Parathyroid adenoma (tissue), 2 donors: Measurements from ENCODE around the gene ACSM6.

ENCODE experiments used
- H2AFZ ChIP-seq: fragments of 300-600 bp; sonication (generic); one replicate; pipeline ENCODE4 v1.7.0; 2017; ENCODE audit warnings: antibody characterized with exemption, mild to moderate bottlenecking
- H3K27ac ChIP-seq: fragments of 300-600 bp; sonication (generic); one replicate; pipeline ENCODE4 v1.7.0; 2017
- H3K27me3 ChIP-seq: fragments of 300-600 bp; sonication (generic); one replicate; pipeline ENCODE4 v1.7.0; 2017; ENCODE audit warnings: low read length; ENCODE audit not compliant: control insufficient read depth, insufficient read depth
- H3K36me3 ChIP-seq: fragments of 300-600 bp; sonication (generic); one replicate; pipeline ENCODE4 v1.7.0; 2017; ENCODE audit warnings: low read length; ENCODE audit not compliant: control insufficient read depth, insufficient read depth
- H3K4me1 ChIP-seq: fragments of 300-600 bp; sonication (generic); one replicate; pipeline ENCODE4 v1.7.0; 2017; ENCODE audit warnings: control low read depth
- H3K4me2 ChIP-seq: fragments of 300-600 bp; sonication (generic); one replicate; pipeline ENCODE4 v1.7.0; 2017; ENCODE audit warnings: low read length
- H3K4me3 ChIP-seq: fragments of 300-600 bp; sonication (generic); one replicate; pipeline ENCODE4 v1.7.0; 2017; ENCODE audit warnings: low read depth, low read length
- H3K79me2 ChIP-seq: fragments of 300-600 bp; sonication (generic); one replicate; pipeline ENCODE4 v1.7.0; 2017; ENCODE audit warnings: control low read depth
- H3K9ac ChIP-seq: fragments of 300-600 bp; sonication (generic); one replicate; pipeline ENCODE4 v1.7.0; 2017; ENCODE audit warnings: mild to moderate bottlenecking
- H3K9me3 ChIP-seq: fragments of 300-600 bp; sonication (generic); one replicate; pipeline ENCODE4 v1.7.0; 2017; ENCODE audit warnings: low read length; ENCODE audit not compliant: control insufficient read depth
- TF ChIP-seq, protein P1 (sequence below): fragments of 300-600 bp; sonication (generic); IDR thresholded peaks from one replicate; pipeline ENCODE4 v1.7.0; 2017; ENCODE audit warnings: antibody characterized with exemption, mild to moderate bottlenecking
- donor health status: primary hyperparathyroidism.

Gene ACSM6

DNA sequence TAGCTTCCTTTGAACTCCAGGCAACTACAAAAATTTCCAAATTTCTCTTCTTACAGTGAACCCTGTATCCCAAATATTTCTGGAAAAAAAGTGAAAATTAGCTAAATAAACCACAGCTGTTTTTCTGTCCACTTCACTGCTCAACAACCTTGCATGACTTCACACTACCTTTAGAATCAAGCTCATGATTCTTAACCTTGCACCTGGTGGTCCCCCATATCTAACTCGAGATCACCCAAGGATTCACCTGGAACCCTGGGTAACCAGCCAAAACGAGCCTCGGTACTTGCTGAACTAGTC lies 49.2 kb downstream of the ACSM6 start:
- H3K36me3 ChIP-seq, result no peaks in the 10 kb centered on the region
- H3K4me2 ChIP-seq, result no peak overlapping the region
- H3K4me3 ChIP-seq, result no peak overlapping the region
- TF ChIP-seq, protein P1, sequence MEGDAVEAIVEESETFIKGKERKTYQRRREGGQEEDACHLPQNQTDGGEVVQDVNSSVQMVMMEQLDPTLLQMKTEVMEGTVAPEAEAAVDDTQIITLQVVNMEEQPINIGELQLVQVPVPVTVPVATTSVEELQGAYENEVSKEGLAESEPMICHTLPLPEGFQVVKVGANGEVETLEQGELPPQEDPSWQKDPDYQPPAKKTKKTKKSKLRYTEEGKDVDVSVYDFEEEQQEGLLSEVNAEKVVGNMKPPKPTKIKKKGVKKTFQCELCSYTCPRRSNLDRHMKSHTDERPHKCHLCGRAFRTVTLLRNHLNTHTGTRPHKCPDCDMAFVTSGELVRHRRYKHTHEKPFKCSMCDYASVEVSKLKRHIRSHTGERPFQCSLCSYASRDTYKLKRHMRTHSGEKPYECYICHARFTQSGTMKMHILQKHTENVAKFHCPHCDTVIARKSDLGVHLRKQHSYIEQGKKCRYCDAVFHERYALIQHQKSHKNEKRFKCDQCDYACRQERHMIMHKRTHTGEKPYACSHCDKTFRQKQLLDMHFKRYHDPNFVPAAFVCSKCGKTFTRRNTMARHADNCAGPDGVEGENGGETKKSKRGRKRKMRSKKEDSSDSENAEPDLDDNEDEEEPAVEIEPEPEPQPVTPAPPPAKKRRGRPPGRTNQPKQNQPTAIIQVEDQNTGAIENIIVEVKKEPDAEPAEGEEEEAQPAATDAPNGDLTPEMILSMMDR, result no peak
- H3K27ac ChIP-seq, result no peak overlapping the region
- H3K4me1 ChIP-seq, result peaks cover 15% of the 10 kb centered on the region
- H3K79me2 ChIP-seq, result peaks cover 4% of the 10 kb centered on the region
- no peak overlapping the region for H3K9ac ChIP-seq
- no peak overlapping the region for H2AFZ ChIP-seq
- H3K9me3 ChIP-seq, result no peaks in the 10 kb centered on the region
- no peaks in the 10 kb centered on the region for H3K27me3 ChIP-seq

DNA sequence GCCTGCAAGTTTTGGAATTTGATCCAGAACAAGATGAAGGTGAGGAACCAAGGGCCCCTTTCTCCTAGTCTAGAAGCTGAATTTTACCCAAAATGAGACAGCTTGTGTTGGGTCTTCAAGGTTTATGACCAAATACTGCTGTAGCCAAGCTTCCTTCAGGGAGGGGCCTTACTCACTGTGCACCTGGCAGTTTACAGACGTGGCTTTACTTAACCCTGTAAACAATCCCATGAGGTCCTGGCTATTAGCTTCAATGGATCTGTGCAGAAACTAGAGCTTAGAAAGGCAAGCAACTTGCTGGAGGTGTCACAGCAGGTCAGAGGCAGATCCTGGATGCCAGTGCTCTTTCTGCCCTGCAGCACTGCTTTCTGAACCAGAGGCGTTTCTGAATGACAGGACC lies 50.1 kb downstream of the ACSM6 start:
- H3K4me2 ChIP-seq, result no peak overlapping the region
- H3K9me3 ChIP-seq, result no peaks in the 10 kb centered on the region
- no peaks in the 10 kb centered on the region for H3K27me3 ChIP-seq
- peaks cover 4% of the 10 kb centered on the region for H3K79me2 ChIP-seq
- H3K4me1 ChIP-seq, result peaks cover 21% of the 10 kb centered on the region
- TF ChIP-seq, protein P1, result no peak
- H3K27ac ChIP-seq, result no peak overlapping the region
- no peaks in the 10 kb centered on the region for H3K36me3 ChIP-seq
- H3K9ac ChIP-seq, result no peak overlapping the region
- H3K4me3 ChIP-seq, result no peak overlapping the region
- H2AFZ ChIP-seq, result no peak overlapping the region

DNA sequence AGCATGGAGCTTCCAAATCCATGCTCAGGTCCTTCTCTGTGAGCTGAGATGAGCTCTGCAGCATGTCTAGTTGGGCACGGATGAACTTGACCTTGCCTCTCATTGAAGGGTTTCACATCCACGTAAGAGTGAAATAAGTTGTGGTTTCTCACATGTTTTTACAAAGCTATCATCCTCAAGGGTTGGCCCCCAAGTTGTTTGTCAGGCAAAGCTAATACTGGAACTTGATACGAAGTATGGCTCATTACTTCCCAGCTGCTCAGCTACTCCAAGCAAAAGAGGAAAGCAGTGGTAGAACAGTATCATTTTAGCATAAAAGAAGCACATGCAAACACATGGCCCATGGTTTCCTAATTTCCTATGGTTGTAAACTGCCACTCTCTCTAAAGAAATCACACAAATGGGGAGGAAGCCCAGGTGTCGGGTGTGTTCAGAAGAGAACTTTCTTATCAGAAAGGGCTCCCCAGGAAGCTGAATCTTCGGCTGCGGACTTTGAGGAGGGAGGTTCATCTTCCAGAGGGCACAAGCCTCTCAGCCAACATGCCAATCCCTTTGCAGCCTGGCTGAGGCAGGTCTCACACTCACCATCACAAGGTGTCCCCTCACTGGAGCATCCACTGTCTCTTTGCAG lies 51.5 kb downstream of the ACSM6 start:
- Histone ChIP-seq H3K9ac (no peak overlapping the region), H3K27me3 (no peaks in the 10 kb centered on the region), H3K9me3 (no peaks in the 10 kb centered on the region), H3K27ac (no peak overlapping the region), H3K4me2 (no peak overlapping the region), H3K4me3 (no peak overlapping the region), H2AFZ (no peak overlapping the region), H3K4me1 (peaks cover 30% of the 10 kb centered on the region), H3K79me2 (peaks cover 4% of the 10 kb centered on the region), H3K36me3 (no peaks in the 10 kb centered on the region)
- TF ChIP-seq, protein P1, result no peak

DNA sequence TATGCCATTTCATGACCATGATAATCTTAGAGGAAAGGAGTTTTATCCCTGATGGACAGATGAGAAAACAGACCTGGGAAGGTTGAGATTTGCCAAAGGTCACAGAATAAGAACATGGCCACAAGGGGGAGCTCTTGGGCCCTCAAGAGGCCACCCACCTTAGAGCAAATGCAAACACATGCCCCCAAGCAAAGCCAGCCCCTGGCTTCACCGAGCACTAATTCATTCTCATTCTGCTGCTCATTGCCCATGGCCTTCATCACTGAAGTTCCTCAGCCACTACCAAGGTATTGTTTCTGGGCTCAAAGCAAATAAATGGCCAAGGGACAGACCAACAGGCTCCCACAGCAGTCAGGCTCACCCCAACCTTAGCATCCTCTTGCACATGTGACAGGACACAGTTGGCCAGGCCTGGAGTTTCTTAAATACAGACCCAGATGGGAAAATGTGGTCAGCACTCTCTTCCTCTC lies 52.6 kb downstream of the ACSM6 start:
- TF ChIP-seq, protein P1, result peak; percentile 92
- H3K4me2 ChIP-seq, result no peak overlapping the region
- peak overlapping the region; percentile 74 for H2AFZ ChIP-seq
- peaks cover 30% of the 10 kb centered on the region for H3K4me1 ChIP-seq
- H3K9ac ChIP-seq, result no peak overlapping the region
- no peak overlapping the region for H3K4me3 ChIP-seq
- peaks cover 4% of the 10 kb centered on the region for H3K79me2 ChIP-seq
- H3K9me3 ChIP-seq, result no peaks in the 10 kb centered on the region
- no peaks in the 10 kb centered on the region for H3K36me3 ChIP-seq
- H3K27ac ChIP-seq, result peak overlapping the region; percentile 86
- H3K27me3 ChIP-seq, result no peaks in the 10 kb centered on the region

DNA sequence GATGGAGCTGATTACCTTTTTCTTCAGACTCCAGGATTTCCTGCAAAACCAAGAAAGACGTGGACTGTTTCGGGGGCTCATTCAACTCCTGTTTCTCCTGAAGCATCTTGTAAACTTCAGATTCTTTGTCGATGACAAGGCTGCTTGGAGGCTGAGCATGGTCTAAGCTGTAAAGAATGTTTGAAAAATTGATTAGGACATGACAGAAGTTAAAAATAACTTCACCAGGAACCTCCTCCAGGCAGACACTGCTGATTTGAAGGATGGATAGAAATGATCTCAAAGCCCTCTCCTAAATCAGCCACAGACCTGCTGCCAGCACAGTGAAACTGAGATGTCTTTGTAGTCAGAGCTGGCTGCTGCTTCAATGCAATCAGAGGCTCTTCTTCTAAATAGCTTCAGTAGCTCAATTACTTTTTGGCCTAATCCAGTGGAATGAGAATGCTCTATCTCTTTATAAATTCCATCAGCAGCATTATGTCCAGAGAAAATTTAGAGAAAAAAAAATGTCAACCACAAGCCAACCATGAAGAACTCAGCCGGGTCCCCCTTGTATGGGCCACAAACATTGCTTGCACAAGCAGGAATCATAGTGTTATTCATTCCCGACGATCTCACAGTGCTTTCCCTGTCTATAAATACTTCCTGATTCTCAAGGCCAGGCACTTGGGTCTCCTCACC lies 53.3 kb downstream of the ACSM6 start:
- Histone ChIP-seq H2AFZ (peak overlapping the region; percentile 74), H3K36me3 (no peaks in the 10 kb centered on the region)

More for the DNA sequence above, 53.3 kb downstream of the ACSM6 start:
- peak overlapping the region; percentile 86 for H3K27ac ChIP-seq
- H3K9ac ChIP-seq, result no peak overlapping the region
- no peaks in the 10 kb centered on the region for H3K27me3 ChIP-seq
- no peaks in the 10 kb centered on the region for H3K9me3 ChIP-seq
- H3K4me1 ChIP-seq, result peaks cover 30% of the 10 kb centered on the region
- peaks cover 9% of the 10 kb centered on the region for H3K79me2 ChIP-seq
- no peak overlapping the region for H3K4me3 ChIP-seq
- H3K4me2 ChIP-seq, result no peak overlapping the region
- TF ChIP-seq, protein P1, result no peak
